ENCODE results near the gene EMD. TPM values are rescaled to one million over a fixed set of nuclear protein-coding genes. Genes with fewer than 3 reads are reported as not detected.

EMD gene
- total RNA-seq, 8 experiments from 2014 or later: 31.6 to 96.1 (median 64.8) TPM

GRCh38 chrX:154411981-154412340 is 32.9 kb downstream of the EMD start:
- peak overlapping the region; percentile 70 to 97 (median 84) for H3K4me3 ChIP-seq
- H3K4me1 ChIP-seq (replicated peaks in 1 of 2): peaks cover 9 to 10% of the 10 kb centered on the region in 2 donors
- H3K27ac ChIP-seq: peak overlapping the region; percentile 91 to 92
- in situ Hi-C loops (cut with MboI; ENCODE audit: low pct_unique_long_range_greater_than_20kb in 2 of 9, low sequenced_read_pairs in 9 of 9, unreplicated experiment in 9 of 9): no loop called here
- peak; percentile 48 to 90 (median 77) for ATAC-seq (replicated peaks in 6 of 8)
- WGBS, 10 experiments: no CpG with 5 or more reads among the region's 29 CpGs

GRCh38 chrX:154412468-154412867 is 33.4 kb downstream of the EMD start:
- in situ Hi-C loops (cut with MboI; ENCODE audit: low pct_unique_long_range_greater_than_20kb in 2 of 9, low sequenced_read_pairs in 9 of 9, unreplicated experiment in 9 of 9): no loop called here
- ATAC-seq (replicated peaks in 6 of 8): peak in 3 of 8 experiments; percentile 6 to 29 (median 7)
- peak overlapping the region; percentile 91 to 92 for H3K27ac ChIP-seq
- 0 to 43% methylated on average over 2 of the region's 4 CpGs; no CpG with 5 or more reads in 8 of the 10 experiments for WGBS, 10 experiments
- H3K4me3 ChIP-seq: peak overlapping the region; percentile 70 to 97 (median 84)
- peaks cover 9 to 10% of the 10 kb centered on the region in 2 donors for H3K4me1 ChIP-seq (replicated peaks in 1 of 2)

GRCh38 chrX:154413142-154413541 is 34.0 kb downstream of the EMD start:
- H3K27ac ChIP-seq: no peak overlapping the region
- H3K4me3 ChIP-seq: no peak overlapping the region
- in situ Hi-C loops (cut with MboI; ENCODE audit: low pct_unique_long_range_greater_than_20kb in 2 of 9, low sequenced_read_pairs in 9 of 9, unreplicated experiment in 9 of 9): no loop called here
- WGBS, 10 experiments: no CpG with 5 or more reads among the region's 8 CpGs
- H3K4me1 ChIP-seq (replicated peaks in 1 of 2): peaks cover 9 to 10% of the 10 kb centered on the region in 2 donors
- no peak for ATAC-seq (replicated peaks in 6 of 8)

GRCh38 chrX:154417157-154417556 is 38.1 kb downstream of the EMD start:
- no peak for ATAC-seq (replicated peaks in 6 of 8)
- WGBS, 10 experiments: 58 to 100% methylated on average over 1 to 2 of the region's 7 CpGs; no CpG with 5 or more reads in 8 of the 10 experiments
- Histone ChIP-seq H3K27ac (no peak overlapping the region), H3K4me1 (replicated peaks in 1 of 2) (peaks cover 5% of the 10 kb centered on the region in 2 donors), H3K4me3 (no peak overlapping the region)
- in situ Hi-C loops (cut with MboI; ENCODE audit: low pct_unique_long_range_greater_than_20kb in 2 of 9, low sequenced_read_pairs in 9 of 9, unreplicated experiment in 9 of 9): no loop called here

- WGBS, 10 experiments: 47% methylated on average over 3 of the region's 8 CpGs; no CpG with 5 or more reads in 9 of the 10 experiments
- in situ Hi-C loops (cut with MboI; ENCODE audit: low pct_unique_long_range_greater_than_20kb in 2 of 9, low sequenced_read_pairs in 9 of 9, unreplicated experiment in 9 of 9): no loop called here
- Histone ChIP-seq H3K4me3 (no peak overlapping the region), H3K4me1 (replicated peaks in 1 of 2) (no peaks in the 10 kb centered on the region), H3K27ac (no peak overlapping the region)
- ATAC-seq (replicated peaks in 6 of 8): no peak
Observed at GRCh38 chrX:154419189-154419588, 40.1 kb downstream of the EMD start.

- peak in 2 of 8 experiments; percentile 11 to 28 for ATAC-seq (replicated peaks in 6 of 8)
Observed at GRCh38 chrX:154419688-154420401, 40.8 kb downstream of the EMD start.

GRCh38 chrX:154420402-154420756 is 41.3 kb downstream of the EMD start:
- no CpG with 5 or more reads among the region's 10 CpGs for WGBS, 10 experiments
- H3K4me3 ChIP-seq: no peak overlapping the region
- no peaks in the 10 kb centered on the region for H3K4me1 ChIP-seq (replicated peaks in 1 of 2)
- no peak overlapping the region for H3K27ac ChIP-seq
- in situ Hi-C loops (cut with MboI; ENCODE audit: low pct_unique_long_range_greater_than_20kb in 2 of 9, low sequenced_read_pairs in 9 of 9, unreplicated experiment in 9 of 9): no loop called here
- no peak for ATAC-seq (replicated peaks in 6 of 8)

More at GRCh38 chrX:154419688-154420401, 40.8 kb downstream of the EMD start:
- WGBS, 10 experiments: 52% methylated on average over 7 of the region's 19 CpGs; no CpG with 5 or more reads in 9 of the 10 experiments
- no peak overlapping the region for H3K4me3 ChIP-seq
- in situ Hi-C loops (cut with MboI; ENCODE audit: low pct_unique_long_range_greater_than_20kb in 2 of 9, low sequenced_read_pairs in 9 of 9, unreplicated experiment in 9 of 9): no loop called here
- H3K27ac ChIP-seq: no peak overlapping the region
- H3K4me1 ChIP-seq (replicated peaks in 1 of 2): no peaks in the 10 kb centered on the region

- peaks cover 8 to 10% of the 10 kb centered on the region in 2 donors for H3K4me1 ChIP-seq (replicated peaks in 1 of 2)
- no peak overlapping the region for H3K27ac ChIP-seq
- in situ Hi-C loops (cut with MboI; ENCODE audit: low pct_unique_long_range_greater_than_20kb in 2 of 9, low sequenced_read_pairs in 9 of 9, unreplicated experiment in 9 of 9): no loop called here
- no peak for ATAC-seq (replicated peaks in 6 of 8)
- no peak overlapping the region for H3K4me3 ChIP-seq
- WGBS, 10 experiments: 17 to 98% (median 74%) methylated on average over 1 to 7 of the region's 13 CpGs; no CpG with 5 or more reads in 6 of the 10 experiments
Observed at GRCh38 chrX:154426916-154427770, 48.0 kb downstream of the EMD start.

GRCh38 chrX:154428176-154429171 is 49.4 kb downstream of the EMD start, which contains the start of gene ATP6AP1:
TSS of gene ATP6AP1 (plus strand) at chrX:154428677. CDS start at chrX:154428693, 16 bp downstream.
- 0 to 65% (median 50%) methylated on average over 1 to 32 of the region's 87 CpGs; no CpG with 5 or more reads in 3 of the 10 experiments for WGBS, 10 experiments
- H3K27ac ChIP-seq: peak within 1 kb of the TSS; percentile 84 to 89

GRCh38 chrX:154429711-154430110 is 50.6 kb downstream of the EMD start:
- in situ Hi-C loops (cut with MboI; ENCODE audit: low pct_unique_long_range_greater_than_20kb in 2 of 9, low sequenced_read_pairs in 9 of 9, unreplicated experiment in 9 of 9): no loop called here
- Histone ChIP-seq H3K27ac (no peak overlapping the region), H3K4me3 (peak overlapping the region; percentile 55 to 98 (median 77)), H3K4me1 (replicated peaks in 1 of 2) (peaks cover 8 to 10% of the 10 kb centered on the region in 2 donors)
- 43% methylated on average over 2 of the region's 2 CpGs; no CpG with 5 or more reads in 9 of the 10 experiments for WGBS, 10 experiments
- no peak for ATAC-seq (replicated peaks in 6 of 8)

More at GRCh38 chrX:154428176-154429171, 49.4 kb downstream of the EMD start, which contains the start of gene ATP6AP1:
- in situ Hi-C loops (cut with MboI; ENCODE audit: low pct_unique_long_range_greater_than_20kb in 2 of 9, low sequenced_read_pairs in 9 of 9, unreplicated experiment in 9 of 9): no loop called here
- ATAC-seq (replicated peaks in 6 of 8): peak; percentile 98 to 99 (median 99)
- H3K4me3 ChIP-seq: peak within 1 kb of the TSS; percentile 55 to 98 (median 77)
- H3K4me1 ChIP-seq (replicated peaks in 1 of 2): peaks cover 8 to 10% of the 10 kb centered on the region in 2 donors

- ATAC-seq (replicated peaks in 6 of 8): no peak
- WGBS, 10 experiments: 43 to 80% (median 73%) methylated on average over 2 to 6 of the region's 6 CpGs; no CpG with 5 or more reads in 7 of the 10 experiments
- no peak overlapping the region for H3K4me3 ChIP-seq
Observed at GRCh38 chrX:154430479-154430878, 51.4 kb downstream of the EMD start.

GRCh38 chrX:154430916-154431315 is 51.8 kb downstream of the EMD start:
- in situ Hi-C loops (cut with MboI; ENCODE audit: low pct_unique_long_range_greater_than_20kb in 2 of 9, low sequenced_read_pairs in 9 of 9, unreplicated experiment in 9 of 9): no loop called here
- no peak for ATAC-seq (replicated peaks in 6 of 8)
- H3K4me1 ChIP-seq (replicated peaks in 1 of 2): peaks cover 10 to 11% of the 10 kb centered on the region in 2 donors
- 39 to 100% (median 85%) methylated on average over 1 to 6 of the region's 7 CpGs; no CpG with 5 or more reads in 6 of the 10 experiments for WGBS, 10 experiments
- H3K4me3 ChIP-seq: no peak overlapping the region
- no peak overlapping the region for H3K27ac ChIP-seq

More at GRCh38 chrX:154430479-154430878, 51.4 kb downstream of the EMD start:
- peaks cover 8 to 10% of the 10 kb centered on the region in 2 donors for H3K4me1 ChIP-seq (replicated peaks in 1 of 2)
- in situ Hi-C loops (cut with MboI; ENCODE audit: low pct_unique_long_range_greater_than_20kb in 2 of 9, low sequenced_read_pairs in 9 of 9, unreplicated experiment in 9 of 9): no loop called here
- H3K27ac ChIP-seq: no peak overlapping the region
